Measurements from ENCODE around the gene HRH1. TPM values are rescaled to one million over a fixed set of nuclear protein-coding genes. Genes with fewer than 3 reads are reported as not detected.
A peak's percentile ranks its signal among the peaks of the same experiment; 100 is the strongest.
"Not testable (repeated sequence)": the region's sequence is repeated elsewhere in the genome, so short reads cannot be mapped to it uniquely, and the experiment has no call there.

HRH1 gene
- total RNA-seq, 1 experiment from 2014 or later, result 11.0 TPM

- BruUV-seq (replicated peaks), result no TSS peak
- H3K4me3 Mint-ChIP-seq (ENCODE audit: unreplicated experiment), result no peak overlapping the region
- no peak for DNase-seq (ENCODE audit: unreplicated experiment)
- H3K27me3 Mint-ChIP-seq (ENCODE audit: insufficient read depth, unreplicated experiment), result no peaks in the 10 kb centered on the region
- H3K27ac Mint-ChIP-seq (ENCODE audit: low read depth, unreplicated experiment), result peak overlapping the region; percentile 13
- intact Hi-C loops (cut with micrococcal nuclease), result no loop called here
- CTCF ChIA-PET, result interaction anchor here (1.4 to 3.2 kb wide), 2 partner anchors 58 to 152 kb away, joined by 3 to 25 read pairs; no protein-coding TSS in a partner anchor
- H3K4me1 Mint-ChIP-seq (ENCODE audit: insufficient read depth, unreplicated experiment), result peaks cover 34% of the 10 kb centered on the region
- H3K9me3 Mint-ChIP-seq (ENCODE audit: unreplicated experiment), result no peaks in the 10 kb centered on the region
- H3K36me3 Mint-ChIP-seq (ENCODE audit: insufficient read depth, unreplicated experiment), result peaks cover 53% of the 10 kb centered on the region
- POLR2A ChIA-PET, result interaction anchor here (1.0 to 2.9 kb wide), 2 partner anchors 11 to 13 kb away, joined by 3 to 11 read pairs; no protein-coding TSS in a partner anchor
- no peak for TF ChIP-seq CTCF (IDR thresholded peaks at IDR 0.05; ENCODE audit: unreplicated experiment)
Measured at GRCh38 chr3:11212784-11213183, 58.5 kb downstream of the HRH1 start.

DNA sequence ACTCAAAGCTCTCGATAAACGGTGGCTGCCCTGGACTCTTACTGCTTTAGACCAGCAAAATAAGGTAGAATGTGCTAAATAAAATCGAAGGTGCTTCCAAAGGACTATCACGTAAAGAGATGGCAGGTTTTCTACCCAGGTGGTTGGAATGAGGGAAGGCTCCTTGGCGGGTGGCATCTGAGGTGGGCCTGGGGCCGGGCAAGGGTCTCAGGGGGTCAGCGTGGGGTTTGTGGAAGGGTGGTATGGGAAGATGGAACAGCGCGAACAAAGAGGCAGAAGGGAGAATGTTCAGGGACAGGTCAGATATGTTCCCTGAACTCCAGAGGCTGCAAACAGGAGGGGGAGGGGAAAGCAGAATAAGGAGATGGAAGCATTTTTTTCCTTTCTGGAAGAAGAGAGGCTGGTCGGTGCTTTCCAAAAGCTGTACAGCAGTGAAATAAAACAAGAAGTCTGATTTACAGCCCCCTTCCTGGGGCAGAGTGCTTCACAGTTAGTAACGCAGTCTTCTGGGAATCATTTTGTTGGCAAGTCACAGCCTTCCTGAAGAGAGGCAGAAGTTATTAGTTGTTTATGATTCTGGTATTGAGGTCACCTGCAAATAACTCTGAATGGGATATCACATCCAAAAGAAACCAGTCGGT lies 59.6 kb downstream of the HRH1 start:
- H3K4me3 Mint-ChIP-seq (ENCODE audit: unreplicated experiment), result no peak overlapping the region
- POLR2A ChIA-PET, result interaction anchor here (2.9 kb wide), 1 partner anchor 12 kb away, joined by 11 read pairs; no protein-coding TSS in a partner anchor
- DNase-seq (ENCODE audit: unreplicated experiment), result no peak
- TF ChIP-seq CTCF (IDR thresholded peaks at IDR 0.05; ENCODE audit: unreplicated experiment), result no peak
- H3K27me3 Mint-ChIP-seq (ENCODE audit: insufficient read depth, unreplicated experiment), result no peaks in the 10 kb centered on the region
- no TSS peak for BruUV-seq (replicated peaks)
- H3K27ac Mint-ChIP-seq (ENCODE audit: low read depth, unreplicated experiment), result no peak overlapping the region
- CTCF ChIA-PET, result interaction anchor here (0.6 to 1.4 kb wide), 2 partner anchors 59 to 122 kb away, joined by 3 read pairs; no protein-coding TSS in a partner anchor
- peaks cover 29% of the 10 kb centered on the region for H3K4me1 Mint-ChIP-seq (ENCODE audit: insufficient read depth, unreplicated experiment)
- intact Hi-C loops (cut with micrococcal nuclease), result no loop called here
- no peaks in the 10 kb centered on the region for H3K9me3 Mint-ChIP-seq (ENCODE audit: unreplicated experiment)
- peaks cover 43% of the 10 kb centered on the region for H3K36me3 Mint-ChIP-seq (ENCODE audit: insufficient read depth, unreplicated experiment)

DNA sequence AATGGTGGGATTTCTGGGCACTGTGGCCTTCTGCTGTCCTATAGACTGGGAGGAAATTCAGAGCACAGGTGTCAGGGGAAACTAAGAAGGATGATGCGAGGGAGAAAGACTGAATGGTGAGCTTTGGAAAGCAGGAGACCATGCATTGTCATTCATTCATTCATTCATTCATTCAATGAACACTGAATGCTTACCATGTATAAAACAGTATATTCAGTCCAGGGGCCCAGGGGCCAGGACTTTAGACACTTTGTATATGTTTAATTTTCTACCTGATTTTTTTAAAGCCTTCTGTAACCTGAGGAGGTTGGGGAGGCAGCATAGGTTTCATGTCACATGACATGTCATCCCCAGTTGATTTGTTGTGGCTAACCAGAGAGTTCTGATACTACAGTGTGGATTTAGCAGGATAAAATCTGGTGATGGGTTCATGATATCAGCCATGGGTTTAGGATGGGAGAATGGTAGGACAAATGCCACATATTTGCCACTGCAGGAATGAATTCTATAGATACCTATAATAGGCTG lies 60.2 kb downstream of the HRH1 start:
- intact Hi-C loops (cut with micrococcal nuclease), result no loop called here
- Mint-ChIP-seq H3K9me3 (ENCODE audit: unreplicated experiment) (no peaks in the 10 kb centered on the region), H3K4me1 (ENCODE audit: insufficient read depth, unreplicated experiment) (peaks cover 29% of the 10 kb centered on the region), H3K4me3 (ENCODE audit: unreplicated experiment) (no peak overlapping the region), H3K36me3 (ENCODE audit: insufficient read depth, unreplicated experiment) (peaks cover 44% of the 10 kb centered on the region), H3K27ac (ENCODE audit: low read depth, unreplicated experiment) (no peak overlapping the region), H3K27me3 (ENCODE audit: insufficient read depth, unreplicated experiment) (no peaks in the 10 kb centered on the region)
- CTCF ChIA-PET, result interaction anchor here (0.6 kb wide), 2 partner anchors 73 to 121 kb away, joined by 3 read pairs; no protein-coding TSS in a partner anchor
- DNase-seq (ENCODE audit: unreplicated experiment), result no peak
- no peak for TF ChIP-seq CTCF (IDR thresholded peaks at IDR 0.05; ENCODE audit: unreplicated experiment)
- BruUV-seq (replicated peaks), result no TSS peak
- POLR2A ChIA-PET, result no interaction called here

GRCh38 chr3:11217370-11217769 lies 63.1 kb downstream of the HRH1 start:
- DNase-seq (ENCODE audit: unreplicated experiment); intact Hi-C loops (cut with micrococcal nuclease); H3K27me3 Mint-ChIP-seq (ENCODE audit: insufficient read depth, unreplicated experiment); H3K9me3 Mint-ChIP-seq (ENCODE audit: unreplicated experiment); H3K4me3 Mint-ChIP-seq (ENCODE audit: unreplicated experiment); BruUV-seq (replicated peaks); POLR2A ChIA-PET: not testable (repeated sequence)
- Mint-ChIP-seq H3K36me3 (ENCODE audit: insufficient read depth, unreplicated experiment) (peaks cover 39% of the 10 kb centered on the region), H3K27ac (ENCODE audit: low read depth, unreplicated experiment) (peak overlapping the region; percentile 77), H3K4me1 (ENCODE audit: insufficient read depth, unreplicated experiment) (peaks cover 15% of the 10 kb centered on the region)
- CTCF ChIA-PET, result interaction anchor here (1.5 kb wide), 1 partner anchor 157 kb away, joined by 4 read pairs; no protein-coding TSS in a partner anchor

Measured in MCF 10A (cell line).